Parathyroid adenoma (tissue), 2 donors: ENCODE results near the gene TANC1.
"Not testable (repeated sequence)": the region's sequence is repeated elsewhere in the genome, so short reads cannot be mapped to it uniquely, and the experiment has no call there.

ENCODE experiments used
- H2AFZ ChIP-seq: fragments of 300-600 bp; sonication (generic); one replicate; pipeline ENCODE4 v1.7.0; 2017; ENCODE audit warnings: antibody characterized with exemption, mild to moderate bottlenecking
- H3K27ac ChIP-seq: fragments of 300-600 bp; sonication (generic); one replicate; pipeline ENCODE4 v1.7.0; 2017
- H3K27me3 ChIP-seq: fragments of 300-600 bp; sonication (generic); one replicate; pipeline ENCODE4 v1.7.0; 2017; ENCODE audit warnings: low read length; ENCODE audit not compliant: control insufficient read depth, insufficient read depth
- H3K36me3 ChIP-seq: fragments of 300-600 bp; sonication (generic); one replicate; pipeline ENCODE4 v1.7.0; 2017; ENCODE audit warnings: low read length; ENCODE audit not compliant: control insufficient read depth, insufficient read depth
- H3K4me1 ChIP-seq: fragments of 300-600 bp; sonication (generic); one replicate; pipeline ENCODE4 v1.7.0; 2017; ENCODE audit warnings: control low read depth
- H3K4me2 ChIP-seq: fragments of 300-600 bp; sonication (generic); one replicate; pipeline ENCODE4 v1.7.0; 2017; ENCODE audit warnings: low read length
- H3K4me3 ChIP-seq: fragments of 300-600 bp; sonication (generic); one replicate; pipeline ENCODE4 v1.7.0; 2017; ENCODE audit warnings: low read depth, low read length
- H3K79me2 ChIP-seq: fragments of 300-600 bp; sonication (generic); one replicate; pipeline ENCODE4 v1.7.0; 2017; ENCODE audit warnings: control low read depth
- H3K9ac ChIP-seq: fragments of 300-600 bp; sonication (generic); one replicate; pipeline ENCODE4 v1.7.0; 2017; ENCODE audit warnings: mild to moderate bottlenecking
- H3K9me3 ChIP-seq: fragments of 300-600 bp; sonication (generic); one replicate; pipeline ENCODE4 v1.7.0; 2017; ENCODE audit warnings: low read length; ENCODE audit not compliant: control insufficient read depth
- TF ChIP-seq, protein P1 (sequence below): fragments of 300-600 bp; sonication (generic); IDR thresholded peaks from one replicate; pipeline ENCODE4 v1.7.0; 2017; ENCODE audit warnings: antibody characterized with exemption, mild to moderate bottlenecking
- donor health status: primary hyperparathyroidism.

The TANC1 gene

DNA sequence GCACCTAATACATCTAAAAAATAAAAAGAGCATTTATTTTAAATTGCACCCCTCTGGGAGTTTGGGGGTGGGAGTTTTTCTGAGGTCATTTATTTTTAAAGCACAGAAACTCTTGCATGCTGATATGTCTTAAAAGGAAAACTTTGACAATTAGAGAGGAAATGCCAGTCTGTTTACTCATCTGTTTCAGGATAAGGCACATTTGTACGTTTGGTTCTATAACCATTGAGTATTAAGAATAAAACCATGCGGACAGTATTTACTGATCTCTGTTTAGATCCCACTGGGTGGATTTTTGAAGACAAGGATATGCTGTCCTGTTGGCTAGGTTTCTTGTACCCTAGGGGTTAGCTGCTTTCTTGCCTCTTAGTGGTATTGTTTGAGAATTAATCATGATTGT lies 122.9 kb downstream of the TANC1 start:
- no peak overlapping the region for H3K4me3 ChIP-seq

DNA sequence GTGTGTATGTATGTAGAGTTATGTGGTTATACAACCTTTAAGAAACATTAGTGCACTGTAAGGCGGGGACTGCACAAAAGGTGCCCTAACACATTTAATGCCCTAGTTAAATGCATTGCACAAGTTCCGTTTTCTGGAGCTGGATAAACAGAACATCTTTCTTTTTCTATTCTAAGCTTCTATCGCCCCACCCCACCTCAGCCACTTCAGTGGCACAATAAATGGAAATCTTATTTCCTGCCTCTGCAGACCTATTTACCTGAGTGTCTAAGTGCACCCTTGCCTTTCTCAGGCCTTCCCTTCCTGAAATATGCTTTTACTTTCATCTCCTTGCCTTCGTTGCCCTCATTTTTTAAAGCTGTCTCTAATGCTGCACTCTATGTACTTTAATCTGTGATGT lies 123.5 kb downstream of the TANC1 start:
- no peak overlapping the region for H3K4me3 ChIP-seq

More for the DNA sequence above, 122.9 kb downstream of the TANC1 start:
- no peaks in the 10 kb centered on the region for H3K36me3 ChIP-seq
- H3K9me3 ChIP-seq: no peaks in the 10 kb centered on the region
- H3K9ac ChIP-seq: no peak overlapping the region
- TF ChIP-seq, protein P1, sequence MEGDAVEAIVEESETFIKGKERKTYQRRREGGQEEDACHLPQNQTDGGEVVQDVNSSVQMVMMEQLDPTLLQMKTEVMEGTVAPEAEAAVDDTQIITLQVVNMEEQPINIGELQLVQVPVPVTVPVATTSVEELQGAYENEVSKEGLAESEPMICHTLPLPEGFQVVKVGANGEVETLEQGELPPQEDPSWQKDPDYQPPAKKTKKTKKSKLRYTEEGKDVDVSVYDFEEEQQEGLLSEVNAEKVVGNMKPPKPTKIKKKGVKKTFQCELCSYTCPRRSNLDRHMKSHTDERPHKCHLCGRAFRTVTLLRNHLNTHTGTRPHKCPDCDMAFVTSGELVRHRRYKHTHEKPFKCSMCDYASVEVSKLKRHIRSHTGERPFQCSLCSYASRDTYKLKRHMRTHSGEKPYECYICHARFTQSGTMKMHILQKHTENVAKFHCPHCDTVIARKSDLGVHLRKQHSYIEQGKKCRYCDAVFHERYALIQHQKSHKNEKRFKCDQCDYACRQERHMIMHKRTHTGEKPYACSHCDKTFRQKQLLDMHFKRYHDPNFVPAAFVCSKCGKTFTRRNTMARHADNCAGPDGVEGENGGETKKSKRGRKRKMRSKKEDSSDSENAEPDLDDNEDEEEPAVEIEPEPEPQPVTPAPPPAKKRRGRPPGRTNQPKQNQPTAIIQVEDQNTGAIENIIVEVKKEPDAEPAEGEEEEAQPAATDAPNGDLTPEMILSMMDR: no peak
- H2AFZ ChIP-seq: no peak overlapping the region
- H3K4me1 ChIP-seq: no peaks in the 10 kb centered on the region
- H3K27me3 ChIP-seq: no peaks in the 10 kb centered on the region
- H3K4me2 ChIP-seq: no peak overlapping the region
- peak overlapping the region; percentile 1 for H3K27ac ChIP-seq
- peaks cover 1% of the 10 kb centered on the region for H3K79me2 ChIP-seq

DNA sequence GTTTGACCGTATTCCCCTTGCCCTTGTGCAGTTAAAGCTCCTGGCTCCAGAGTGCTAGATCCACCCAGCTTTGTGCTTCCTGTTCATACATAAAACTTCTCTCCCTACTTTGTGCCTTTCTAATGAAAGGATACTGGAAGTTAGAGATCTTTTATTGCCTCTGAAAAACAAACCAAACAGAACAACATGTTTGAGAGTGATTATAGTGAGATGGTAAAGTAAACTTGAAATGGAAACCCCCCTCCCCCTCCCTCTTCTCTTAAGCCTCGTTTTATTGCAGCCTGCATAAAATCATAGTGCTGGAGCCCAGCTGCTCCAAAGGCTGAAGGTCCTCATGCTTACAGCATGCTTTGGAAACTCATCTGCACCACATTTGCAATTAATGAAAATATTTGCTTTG lies 125.1 kb downstream of the TANC1 start:
- Histone ChIP-seq H3K4me1 (no peaks in the 10 kb centered on the region), H3K27me3 (no peaks in the 10 kb centered on the region), H2AFZ (no peak overlapping the region), H3K4me3 (no peak overlapping the region), H3K9me3 (no peaks in the 10 kb centered on the region), H3K4me2 (no peak overlapping the region), H3K27ac (no peak overlapping the region), H3K9ac (no peak overlapping the region), H3K79me2 (peaks cover 2% of the 10 kb centered on the region), H3K36me3 (no peaks in the 10 kb centered on the region)
- TF ChIP-seq, protein P1: no peak

More for the DNA sequence above, 123.5 kb downstream of the TANC1 start:
- Histone ChIP-seq H3K27me3 (no peaks in the 10 kb centered on the region), H3K4me2 (no peak overlapping the region), H2AFZ (no peak overlapping the region), H3K9me3 (no peaks in the 10 kb centered on the region), H3K27ac (no peak overlapping the region), H3K9ac (no peak overlapping the region), H3K79me2 (peaks cover 2% of the 10 kb centered on the region), H3K36me3 (no peaks in the 10 kb centered on the region), H3K4me1 (no peaks in the 10 kb centered on the region)
- TF ChIP-seq, protein P1: no peak

DNA sequence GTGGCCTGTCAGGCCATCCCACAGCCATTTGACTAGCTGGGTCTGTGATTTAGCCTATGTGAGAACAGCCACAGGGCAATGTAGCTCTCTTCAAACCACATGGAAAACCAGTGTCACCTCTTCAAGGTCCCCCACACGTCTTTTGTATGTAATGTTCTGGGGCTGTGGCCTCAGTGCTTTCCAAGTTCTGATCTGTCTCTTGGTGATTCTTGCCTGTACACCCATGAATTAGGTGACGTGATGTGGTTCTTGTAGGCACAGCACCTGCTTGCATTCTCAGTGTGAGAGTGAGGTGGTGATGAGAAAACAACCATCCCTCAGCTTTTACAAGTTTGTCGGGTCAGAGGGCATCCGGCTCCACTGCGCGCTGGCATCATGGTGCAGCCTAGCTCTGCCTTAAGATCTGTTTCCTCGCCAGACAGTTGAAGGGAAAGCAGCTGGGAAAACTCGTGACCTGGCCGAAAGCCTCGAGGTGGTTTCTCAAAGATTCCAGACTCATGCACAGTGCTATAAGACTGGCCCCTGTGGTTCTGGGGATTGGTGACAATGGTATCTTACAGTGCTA lies 125.8 kb downstream of the TANC1 start:
- Histone ChIP-seq H3K9me3 (no peaks in the 10 kb centered on the region), H3K9ac (no peak overlapping the region), H3K4me3 (no peak overlapping the region), H2AFZ (no peak overlapping the region), H3K27me3 (no peaks in the 10 kb centered on the region), H3K79me2 (peaks cover 2% of the 10 kb centered on the region), H3K27ac (peak overlapping the region; percentile 25), H3K36me3 (no peaks in the 10 kb centered on the region), H3K4me2 (no peak overlapping the region), H3K4me1 (no peaks in the 10 kb centered on the region)
- TF ChIP-seq, protein P1: no peak

- H3K9ac ChIP-seq: no peak overlapping the region
- H3K9me3 ChIP-seq: no peaks in the 10 kb centered on the region
- H3K4me3 ChIP-seq: no peak overlapping the region
- H2AFZ ChIP-seq: no peak overlapping the region
- TF ChIP-seq, protein P1: no peak
- peaks cover 2% of the 10 kb centered on the region for H3K79me2 ChIP-seq
- H3K27me3 ChIP-seq: no peaks in the 10 kb centered on the region
- H3K4me1 ChIP-seq: no peaks in the 10 kb centered on the region
- H3K36me3 ChIP-seq: no peaks in the 10 kb centered on the region
- no peak overlapping the region for H3K4me2 ChIP-seq
- no peak overlapping the region for H3K27ac ChIP-seq
Measured at GRCh38 chr2:159095813-159096212, 127.4 kb downstream of the TANC1 start.

DNA sequence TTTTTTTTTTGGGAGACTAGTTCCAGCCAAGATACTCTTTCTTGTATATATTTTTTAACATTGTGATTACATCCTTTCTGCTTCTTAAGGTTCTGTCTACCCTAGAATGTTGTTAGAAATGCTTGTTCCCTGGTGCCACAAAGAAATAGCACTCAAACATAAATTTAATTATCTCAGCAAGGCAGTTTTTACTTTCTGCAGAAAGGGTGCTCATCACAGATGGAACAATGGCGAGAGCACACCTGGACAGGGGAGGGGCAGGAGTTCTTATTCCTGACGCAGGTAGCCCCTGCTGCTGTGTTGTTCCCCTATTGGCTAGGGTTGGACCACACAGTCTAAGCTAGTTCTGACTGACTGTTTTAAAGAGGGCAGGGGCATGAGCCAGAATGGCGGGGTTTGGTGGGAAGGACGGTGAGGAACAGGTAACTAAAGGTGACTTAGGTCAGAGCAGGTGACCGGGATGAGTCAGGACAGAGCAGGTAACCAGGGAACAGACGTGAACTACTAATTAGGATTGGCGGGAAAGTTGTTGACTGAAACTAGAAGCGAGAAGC lies 127.9 kb downstream of the TANC1 start:
- not testable (repeated sequence) for H3K9ac ChIP-seq, H2AFZ ChIP-seq, H3K9me3 ChIP-seq, H3K36me3 ChIP-seq, H3K4me3 ChIP-seq, H3K79me2 ChIP-seq, H3K4me2 ChIP-seq, H3K4me1 ChIP-seq, H3K27ac ChIP-seq, H3K27me3 ChIP-seq
